Effector memory CD8-positive, alpha-beta T cell (primary cell): Measurements from ENCODE around the gene ZNF516.

Source experiments
- ATAC-seq: fragments of 150-1000 bp; cut with Tn5 transposase; replicated peaks from 2 replicates; pipeline ENCODE4 v1.10.0; 2021; ENCODE audit warnings: mild to moderate bottlenecking, moderate library complexity
- DNase-seq, 3 experiments: peaks; one replicate each; pipeline ENCODE4 v3.0.0; 2021
- H3K27ac Mint-ChIP-seq, 2 donors: one replicate each; pipeline ENCODE4 v1.8.0; 2022; ENCODE audit warnings: mild to moderate bottlenecking in 2 of 2, mixed read lengths in 2 of 2, moderate library complexity in 2 of 2
- H3K27me3 Mint-ChIP-seq, 2 donors: one replicate each; pipeline ENCODE4 v1.8.0; 2022; ENCODE audit warnings: mixed read lengths in 2 of 2
- H3K36me3 Mint-ChIP-seq: one replicate; pipeline ENCODE4 v1.8.0; 2022; ENCODE audit warnings: mild to moderate bottlenecking, moderate library complexity, mixed read lengths; ENCODE audit not compliant: insufficient read depth
- H3K4me1 Mint-ChIP-seq, 2 donors: one replicate each; pipeline ENCODE4 v1.8.0; 2022; ENCODE audit warnings: low read depth in 2 of 2, mixed read lengths in 2 of 2
- H3K4me3 Mint-ChIP-seq, 2 donors: one replicate each; pipeline ENCODE4 v1.8.0; 2022; ENCODE audit warnings: mild to moderate bottlenecking in 2 of 2, mixed read lengths in 2 of 2, moderate library complexity in 2 of 2
- H3K9me3 Mint-ChIP-seq, 2 donors: one replicate each; pipeline ENCODE4 v1.8.0; 2022; ENCODE audit warnings: mixed read lengths in 2 of 2

The ZNF516 gene

DNA sequence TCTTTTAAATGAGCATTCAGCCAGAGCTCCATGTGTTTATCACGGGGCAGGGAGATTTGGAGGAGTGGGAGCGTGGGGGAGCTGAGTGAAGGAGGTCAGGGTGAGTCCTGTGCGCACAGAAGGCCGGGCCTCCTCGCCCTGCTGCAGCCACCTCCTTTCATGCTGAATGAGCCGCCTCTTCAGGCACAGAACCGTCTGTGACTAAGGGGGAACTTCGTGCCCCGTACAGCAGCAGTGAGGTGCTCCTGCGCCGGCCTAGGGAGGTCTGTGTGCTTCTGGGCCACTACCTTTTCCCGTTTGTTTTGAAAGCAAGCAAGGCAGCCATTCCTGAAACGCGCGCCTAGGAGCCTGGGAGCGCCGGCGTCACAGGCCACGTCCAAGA is 27.1 kb upstream of the ZNF516 start:
- H3K27ac Mint-ChIP-seq = no peak overlapping the region

DNA sequence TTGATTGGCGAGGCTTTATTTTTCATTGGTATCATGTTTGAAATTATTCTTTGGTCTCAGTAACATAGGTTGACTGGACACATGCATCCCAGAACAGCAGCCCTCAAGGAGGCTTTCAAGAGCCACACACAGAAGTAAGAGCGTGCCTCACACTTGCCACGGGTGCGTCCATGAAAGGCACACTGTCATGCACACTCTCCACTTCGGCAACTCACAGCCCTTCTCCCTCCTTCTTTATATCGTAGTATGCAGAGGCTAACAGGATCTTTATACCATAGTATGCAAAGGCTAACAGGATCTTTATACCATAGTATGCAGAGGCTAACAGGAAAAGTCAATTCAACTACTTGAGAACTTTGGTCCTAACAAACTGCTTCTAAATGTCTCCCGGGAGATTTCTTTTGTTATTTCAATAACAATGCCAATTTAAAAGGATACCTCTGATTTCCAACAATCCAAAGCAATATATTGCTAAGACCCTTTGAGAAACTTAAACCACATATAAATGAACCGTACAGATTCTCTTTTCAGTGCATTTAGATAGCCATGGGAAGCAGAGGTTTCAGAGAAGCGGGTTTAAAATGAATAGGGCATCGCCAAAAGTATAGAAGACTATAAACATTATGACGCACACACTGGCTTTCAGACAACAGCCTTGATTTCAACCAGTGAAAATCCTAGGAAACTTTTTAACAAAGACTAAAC is 26.5 kb upstream of the ZNF516 start:
- no peak for ATAC-seq
- H3K27me3 Mint-ChIP-seq = peaks cover 45 to 54% of the 10 kb centered on the region in 2 donors
- no peak overlapping the region for H3K27ac Mint-ChIP-seq
- no peak for DNase-seq
- no peak overlapping the region for H3K4me3 Mint-ChIP-seq
- H3K4me1 Mint-ChIP-seq = peaks cover 7 to 10% of the 10 kb centered on the region in 2 donors
- no peaks in the 10 kb centered on the region for H3K36me3 Mint-ChIP-seq
- H3K9me3 Mint-ChIP-seq = no peaks in the 10 kb centered on the region

More for the DNA sequence above, 27.1 kb upstream of the ZNF516 start:
- peaks cover 49 to 58% of the 10 kb centered on the region in 2 donors for H3K27me3 Mint-ChIP-seq
- H3K9me3 Mint-ChIP-seq = no peaks in the 10 kb centered on the region
- peaks cover 7 to 10% of the 10 kb centered on the region in 2 donors for H3K4me1 Mint-ChIP-seq
- no peak overlapping the region for H3K4me3 Mint-ChIP-seq
- no peaks in the 10 kb centered on the region for H3K36me3 Mint-ChIP-seq
- ATAC-seq (no peak), DNase-seq (no peak)

DNA sequence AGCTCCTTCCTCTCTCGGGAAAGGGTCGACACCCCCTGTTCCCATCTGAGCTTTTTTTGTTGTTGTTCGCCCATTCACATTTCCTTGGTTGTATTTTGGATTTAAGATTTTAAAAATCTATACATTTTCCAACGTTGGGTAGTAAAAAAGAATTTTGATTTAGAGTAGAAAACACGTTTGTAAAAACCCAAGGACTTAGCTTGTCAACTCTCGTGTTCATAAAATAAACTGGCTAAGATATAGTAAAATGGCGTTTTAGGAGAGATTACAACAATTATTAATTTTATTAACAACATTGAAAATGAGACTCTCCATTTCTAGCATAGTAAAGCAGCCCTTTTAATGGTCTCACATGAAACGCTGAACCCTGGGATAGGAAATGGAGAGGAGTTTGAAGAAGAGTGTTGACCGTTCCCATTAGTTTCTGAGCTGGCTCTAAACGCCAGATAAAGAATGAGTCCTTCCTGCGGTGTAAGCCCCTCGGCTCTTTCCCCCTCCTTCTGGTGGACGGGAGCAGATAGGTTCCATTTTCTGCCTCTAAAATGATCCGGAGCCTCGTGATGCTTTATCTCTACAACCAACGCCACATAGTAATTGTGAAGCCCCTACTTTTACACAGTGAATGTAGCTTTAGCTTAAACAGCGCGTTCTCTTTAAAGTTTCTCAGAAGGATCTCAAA is 24.0 kb upstream of the ZNF516 start:
- Mint-ChIP-seq H3K27me3 (peaks cover 43 to 50% of the 10 kb centered on the region in 2 donors), H3K4me3 (peak overlapping the region; percentile 33 to 70), H3K9me3 (no peaks in the 10 kb centered on the region), H3K4me1 (peaks cover 3 to 10% of the 10 kb centered on the region in 2 donors), H3K27ac (no peak overlapping the region), H3K36me3 (no peaks in the 10 kb centered on the region)
- no peak for DNase-seq
- no peak for ATAC-seq

DNA sequence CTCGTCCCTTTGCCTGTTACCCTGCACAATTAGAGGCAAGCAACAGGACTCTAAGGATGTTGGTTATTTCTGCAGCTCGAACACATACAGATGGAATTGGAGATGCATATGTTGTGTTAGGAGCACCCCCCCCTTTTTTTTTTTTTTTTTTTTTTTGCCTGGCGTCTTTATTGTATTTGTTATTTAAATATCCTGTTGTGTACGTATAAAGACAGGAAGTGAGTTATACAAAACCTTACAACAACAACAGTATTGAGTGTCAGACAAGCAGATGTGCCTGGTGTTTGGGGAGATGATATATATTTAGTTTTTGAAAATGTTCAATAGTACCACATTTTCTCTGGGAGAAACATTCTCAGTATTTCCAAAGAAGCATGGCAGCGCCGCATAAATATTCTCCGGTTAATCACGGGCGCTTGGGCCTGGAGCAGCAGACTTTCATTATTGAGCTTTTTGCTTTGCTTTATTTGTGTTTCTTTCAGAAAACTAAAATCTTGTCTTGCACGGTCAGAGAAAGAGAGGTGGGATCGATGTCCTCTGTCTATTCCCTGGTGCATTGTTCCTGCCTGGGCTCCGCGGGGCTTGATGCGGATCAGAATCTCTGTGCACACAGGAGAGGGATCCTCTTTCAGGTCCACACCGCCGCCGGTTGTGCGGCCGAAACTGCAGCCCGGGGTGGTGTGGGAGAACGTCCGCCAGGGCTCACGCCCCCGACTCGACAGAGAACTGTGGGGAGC is 23.2 kb upstream of the ZNF516 start:
- no peaks in the 10 kb centered on the region for H3K9me3 Mint-ChIP-seq
- ATAC-seq = no peak
- no peak for DNase-seq
- no peaks in the 10 kb centered on the region for H3K36me3 Mint-ChIP-seq
- H3K27me3 Mint-ChIP-seq = peaks cover 44 to 46% of the 10 kb centered on the region in 2 donors
- peaks cover 3 to 10% of the 10 kb centered on the region in 2 donors for H3K4me1 Mint-ChIP-seq
- no peak overlapping the region for H3K27ac Mint-ChIP-seq
- peak overlapping the region; percentile 33 to 70 for H3K4me3 Mint-ChIP-seq

DNA sequence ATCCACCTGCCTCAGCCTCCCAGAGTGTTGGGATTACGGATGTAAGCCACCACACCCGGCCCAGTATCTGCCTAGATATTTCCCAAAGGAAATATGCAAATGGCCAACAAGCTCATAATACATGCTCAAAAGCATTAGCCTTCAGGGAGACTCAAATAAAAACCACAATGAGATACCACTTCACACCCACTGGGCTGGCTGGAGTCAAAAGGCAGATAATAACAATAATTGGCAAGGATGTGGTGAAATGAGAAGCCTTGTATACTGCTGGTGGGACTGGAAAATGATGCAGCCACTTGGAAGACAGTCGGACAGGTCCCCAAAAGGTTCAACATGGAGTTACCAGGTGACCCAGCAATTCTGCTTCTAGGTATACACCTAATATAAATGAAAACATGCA is 20.5 kb upstream of the ZNF516 start:
- no peak overlapping the region for H3K27ac Mint-ChIP-seq

DNA sequence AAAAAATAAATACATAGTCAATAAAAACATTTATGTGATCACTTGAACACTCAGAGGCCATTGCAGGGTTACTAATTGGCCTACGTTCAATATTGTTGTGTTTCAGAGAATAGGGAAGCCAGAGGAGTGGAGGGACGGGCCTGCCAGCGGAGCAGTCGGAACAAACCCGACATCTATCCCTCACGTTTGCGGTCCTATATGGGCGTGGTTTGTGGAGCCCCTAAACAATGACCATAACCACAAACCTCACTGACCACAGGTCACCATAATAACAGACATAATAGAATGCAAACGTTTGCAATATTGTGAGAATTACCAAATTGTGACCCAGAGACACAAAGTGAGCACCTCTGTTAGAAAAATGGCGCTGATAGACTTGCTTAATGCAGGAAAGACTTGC is 19.5 kb upstream of the ZNF516 start:
- DNase-seq = no peak
- H3K4me3 Mint-ChIP-seq = no peak overlapping the region

More for the DNA sequence above, 20.5 kb upstream of the ZNF516 start:
- H3K36me3 Mint-ChIP-seq = no peaks in the 10 kb centered on the region
- no peaks in the 10 kb centered on the region for H3K9me3 Mint-ChIP-seq
- peaks cover 3 to 10% of the 10 kb centered on the region in 2 donors for H3K4me1 Mint-ChIP-seq
- DNase-seq (no peak), ATAC-seq (no peak)
- peaks cover 37 to 39% of the 10 kb centered on the region in 2 donors for H3K27me3 Mint-ChIP-seq
- no peak overlapping the region for H3K4me3 Mint-ChIP-seq

DNA sequence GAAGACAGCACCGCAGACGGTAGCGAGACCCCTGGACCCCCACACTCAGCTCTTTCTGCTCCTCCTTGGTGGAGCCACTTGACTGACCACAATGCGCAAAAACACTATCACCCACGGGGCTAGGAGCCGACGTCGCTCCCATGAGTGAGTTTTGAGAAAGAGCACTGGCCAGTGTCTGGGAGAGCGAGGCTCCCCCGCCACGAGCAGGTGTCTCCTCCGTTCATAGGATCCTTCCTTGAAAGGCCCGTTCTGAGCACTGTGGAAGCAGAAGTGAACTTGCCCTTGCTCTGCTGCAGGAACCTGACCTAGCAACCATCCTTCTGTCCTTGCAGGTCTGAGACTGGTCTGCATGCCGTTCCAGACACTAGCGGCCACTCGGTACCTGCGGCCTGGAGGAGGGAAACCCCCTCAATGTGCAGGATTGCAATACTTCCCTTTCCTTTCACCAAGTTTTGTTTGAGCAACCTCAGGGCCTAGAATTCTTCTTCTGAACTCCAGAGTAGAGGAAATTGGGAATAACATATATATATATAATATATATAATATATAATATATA is 12.9 kb upstream of the ZNF516 start:
- Mint-ChIP-seq H3K27me3 (peaks cover 19 to 30% of the 10 kb centered on the region in 2 donors), H3K36me3 (no peaks in the 10 kb centered on the region), H3K4me3 (no peak overlapping the region), H3K4me1 (no peaks in the 10 kb centered on the region), H3K27ac (no peak overlapping the region), H3K9me3 (no peaks in the 10 kb centered on the region)
- ATAC-seq = no peak
- no peak for DNase-seq

More for the DNA sequence above, 19.5 kb upstream of the ZNF516 start:
- Mint-ChIP-seq H3K36me3 (no peaks in the 10 kb centered on the region), H3K27me3 (peaks cover 45 to 48% of the 10 kb centered on the region in 2 donors), H3K27ac (no peak overlapping the region), H3K9me3 (no peaks in the 10 kb centered on the region), H3K4me1 (peaks cover 3 to 10% of the 10 kb centered on the region in 2 donors)
- ATAC-seq = no peak

DNA sequence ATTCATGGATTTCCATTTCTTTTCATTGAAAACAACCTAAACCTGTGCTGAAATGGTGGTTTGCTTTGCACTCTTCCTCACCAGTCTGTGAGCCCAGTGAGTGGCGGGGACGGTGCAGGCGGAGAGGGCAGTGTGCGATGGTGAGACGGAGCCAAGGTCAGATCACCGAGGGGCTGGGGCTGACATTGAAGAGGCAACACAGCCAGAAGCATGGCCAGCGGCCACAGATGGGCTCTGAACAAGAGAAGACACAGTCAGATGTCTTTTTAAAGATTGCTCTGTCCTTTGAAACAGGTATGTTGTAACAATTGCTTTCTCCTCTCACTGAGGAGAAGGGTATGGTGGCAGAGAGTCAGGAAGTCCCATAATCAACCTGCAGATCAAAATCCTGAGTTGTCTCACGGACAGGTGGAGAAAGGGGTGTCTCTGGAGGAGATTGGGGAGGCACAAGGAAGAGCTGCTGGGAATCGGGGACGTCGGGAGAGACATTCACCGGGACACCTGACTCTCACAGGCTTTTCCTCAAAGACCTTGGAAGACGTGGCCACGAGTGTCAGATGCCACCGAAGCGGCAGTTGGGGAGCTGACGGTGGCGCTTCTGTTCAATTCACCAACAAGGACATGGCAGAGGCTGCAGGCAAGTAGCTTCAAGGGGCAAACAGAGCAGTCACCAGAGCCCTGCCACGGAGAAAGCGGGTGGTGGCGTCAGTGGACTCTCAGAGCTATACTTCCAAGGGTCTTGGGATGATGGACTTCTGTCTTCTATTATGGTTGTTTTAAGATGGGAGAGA is 12.1 kb upstream of the ZNF516 start:
- H3K36me3 Mint-ChIP-seq = no peaks in the 10 kb centered on the region
- no peak overlapping the region for H3K4me3 Mint-ChIP-seq
- peaks cover 19 to 29% of the 10 kb centered on the region in 2 donors for H3K27me3 Mint-ChIP-seq
- H3K27ac Mint-ChIP-seq = no peak overlapping the region
- no peaks in the 10 kb centered on the region for H3K9me3 Mint-ChIP-seq
- DNase-seq (no peak), ATAC-seq (no peak)
- no peaks in the 10 kb centered on the region for H3K4me1 Mint-ChIP-seq

DNA sequence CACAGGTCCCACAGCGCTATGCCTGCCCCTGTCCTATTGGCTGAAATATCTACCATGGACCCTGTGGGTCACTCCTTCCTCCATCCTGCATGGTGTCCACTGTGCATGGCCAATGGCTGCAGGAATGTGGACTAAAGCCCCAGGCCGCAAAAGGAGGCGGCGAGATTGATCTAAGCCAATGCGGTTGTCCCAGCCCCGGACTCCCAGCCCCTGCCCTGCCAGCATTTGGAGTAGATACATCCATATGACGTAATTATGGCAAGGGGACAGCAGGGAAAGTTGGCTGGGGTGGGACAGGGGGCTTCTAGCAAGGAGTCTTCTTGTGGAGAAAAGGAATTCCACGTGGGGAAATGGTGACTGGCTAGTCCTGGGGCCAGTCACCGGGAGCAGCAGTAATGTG is 11.4 kb upstream of the ZNF516 start:
- ATAC-seq = no peak
- Mint-ChIP-seq H3K27ac (no peak overlapping the region), H3K4me3 (no peak overlapping the region)

DNA sequence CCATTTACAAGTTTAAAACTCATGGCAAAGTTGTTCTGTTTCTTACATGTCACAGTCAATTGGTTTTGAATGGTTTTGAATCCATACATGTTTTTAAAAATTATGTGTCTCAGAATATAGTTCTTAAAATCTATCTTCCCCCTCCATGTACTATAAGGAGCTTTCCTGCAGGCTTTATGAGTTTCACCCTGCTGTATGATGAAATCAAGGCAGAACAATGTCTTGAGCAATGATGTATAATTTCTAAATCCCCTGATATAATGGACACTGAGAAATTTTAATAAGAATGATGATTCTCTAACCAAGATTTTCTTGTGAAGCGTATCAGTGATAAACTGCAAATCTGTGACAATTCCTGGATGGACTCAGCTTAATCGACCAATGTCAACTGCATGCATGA is 10.6 kb upstream of the ZNF516 start:
- no peak overlapping the region for H3K27ac Mint-ChIP-seq
- ATAC-seq (no peak), DNase-seq (no peak)
- H3K36me3 Mint-ChIP-seq = no peaks in the 10 kb centered on the region
- H3K4me3 Mint-ChIP-seq = no peak overlapping the region
- no peaks in the 10 kb centered on the region for H3K4me1 Mint-ChIP-seq
- peaks cover 19 to 29% of the 10 kb centered on the region in 2 donors for H3K27me3 Mint-ChIP-seq
- no peaks in the 10 kb centered on the region for H3K9me3 Mint-ChIP-seq

More for the DNA sequence above, 11.4 kb upstream of the ZNF516 start:
- no peaks in the 10 kb centered on the region for H3K9me3 Mint-ChIP-seq
- peaks cover 19 to 29% of the 10 kb centered on the region in 2 donors for H3K27me3 Mint-ChIP-seq
- DNase-seq = no peak
- H3K4me1 Mint-ChIP-seq = no peaks in the 10 kb centered on the region
- no peaks in the 10 kb centered on the region for H3K36me3 Mint-ChIP-seq

DNA sequence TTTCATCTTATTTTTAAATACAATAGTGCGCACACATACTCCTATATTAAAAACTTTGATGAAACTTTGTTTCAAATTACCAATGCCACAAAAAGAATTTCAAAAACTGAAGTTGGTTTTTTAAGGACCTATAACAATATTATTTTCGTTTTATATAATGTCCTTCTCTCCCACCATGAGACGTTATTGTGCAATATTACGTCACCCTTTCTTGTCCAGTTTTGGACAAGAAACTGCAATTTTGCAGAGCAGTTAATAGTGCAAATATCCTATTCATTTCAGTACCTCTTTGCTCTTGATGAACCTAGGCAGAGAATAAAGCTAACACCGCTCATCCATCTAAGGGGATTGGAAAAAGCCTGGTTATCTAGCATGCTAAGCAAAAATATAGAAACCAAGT is 9.7 kb upstream of the ZNF516 start:
- no peaks in the 10 kb centered on the region for H3K4me1 Mint-ChIP-seq
- H3K9me3 Mint-ChIP-seq = no peaks in the 10 kb centered on the region
- H3K4me3 Mint-ChIP-seq = no peak overlapping the region
- no peak overlapping the region for H3K27ac Mint-ChIP-seq
- DNase-seq = no peak
- peaks cover 19 to 23% of the 10 kb centered on the region in 2 donors for H3K27me3 Mint-ChIP-seq
- H3K36me3 Mint-ChIP-seq = no peaks in the 10 kb centered on the region
- ATAC-seq = no peak

DNA sequence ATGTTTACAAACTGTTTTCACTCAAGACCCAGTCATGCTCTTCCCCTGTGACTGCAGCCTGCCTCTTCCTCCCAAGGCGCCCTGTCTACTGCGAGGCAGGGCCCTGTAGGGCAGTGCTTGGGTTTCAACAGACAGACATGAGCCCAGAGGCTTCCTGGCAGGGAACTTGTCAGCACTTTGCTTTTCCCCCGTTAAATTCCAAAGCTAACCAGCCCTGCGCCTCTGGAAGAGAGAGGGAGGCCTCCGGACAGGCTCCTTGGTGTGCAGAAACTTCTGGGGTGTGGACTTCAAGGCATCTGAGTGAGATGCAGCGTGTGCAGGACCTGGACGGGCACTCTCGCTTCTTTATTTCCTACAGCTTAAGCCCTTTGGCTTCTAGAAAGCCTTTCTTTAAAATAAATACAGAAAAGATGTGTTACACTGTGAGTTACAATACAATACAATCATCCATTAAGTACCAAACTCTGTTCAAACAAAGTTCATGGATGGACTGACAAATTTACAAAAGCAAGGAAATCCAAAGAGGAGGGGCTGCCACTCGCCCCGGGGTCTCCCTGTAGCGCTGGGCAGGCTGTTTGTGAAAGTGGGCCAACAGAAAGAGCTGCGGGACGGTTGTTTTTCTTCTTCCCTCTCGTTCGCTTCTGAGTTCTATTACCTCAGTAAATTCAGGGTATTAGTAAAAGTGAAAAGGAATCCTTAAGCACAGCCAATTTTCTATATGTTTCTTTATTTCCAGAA is 8.8 kb upstream of the ZNF516 start:
- H3K36me3 Mint-ChIP-seq = no peaks in the 10 kb centered on the region
- H3K27ac Mint-ChIP-seq = no peak overlapping the region
- no peaks in the 10 kb centered on the region for H3K4me1 Mint-ChIP-seq
- ATAC-seq (no peak), DNase-seq (no peak)
- H3K27me3 Mint-ChIP-seq = peaks cover 24 to 28% of the 10 kb centered on the region in 2 donors
- H3K4me3 Mint-ChIP-seq = no peak overlapping the region
- no peaks in the 10 kb centered on the region for H3K9me3 Mint-ChIP-seq
